Erythroblast (primary cell): ENCODE data around the gene FAM89B.

Experiments
- GATA1 ChIP-seq: IDR thresholded peaks from 2 replicates; pipeline ENCODE4 v1.6.1; 2011; ENCODE audit warnings: low read depth, mild to moderate bottlenecking, control low read depth, low read length, moderate library complexity
- POLR2A ChIP-seq: IDR thresholded peaks from 2 replicates; pipeline ENCODE4 v1.6.1; 2011; ENCODE audit warnings: mild to moderate bottlenecking, low read length

GRCh38 chr11:65571420-65571819 lies 918 bp upstream of the FAM89B start:
- TF ChIP-seq POLR2A = no peak
- TF ChIP-seq GATA1 = no peak
